ENCODE measurements around the gene PPM1N. TPM values are rescaled to one million over a fixed set of nuclear protein-coding genes. Genes with fewer than 3 reads are reported as not detected.

PPM1N gene
- total and polyA plus RNA-seq, 3 experiments from 2014 or later = 2.5 to 4.6 (median 3.3) TPM

GRCh38 chr19:45484273-45484945 is 13.8 kb upstream of the PPM1N start:
- Histone ChIP-seq H3K4me3 (ENCODE audit: low read length) (no peak overlapping the region), H3K4me1 (ENCODE audit: insufficient read depth, low read length) (no peaks in the 10 kb centered on the region), H3K9me3 (ENCODE audit: low read length) (no peaks in the 10 kb centered on the region), H3K36me3 (ENCODE audit: insufficient read depth, low read length) (no peaks in the 10 kb centered on the region), H3K27ac (ENCODE audit: low read depth, low read length) (no peak overlapping the region), H3K27me3 (ENCODE audit: insufficient read depth, low read length, poor library complexity, severe bottlenecking) (no peaks in the 10 kb centered on the region)
- peaks cover 10 to 13% (median 10%) of the 10 kb centered on the region in 3 donors for H3K4me1 Mint-ChIP-seq
- ChIA-PET CTCF (interaction anchor here (0.6 to 8.6 kb wide), 21 partner anchors 10 to 166 kb away, joined by 3 to 89 read pairs (median 6); partner anchors contain the start of genes FOSB, PPM1N, PPP1R13L and RTN2), POLR2A (interaction anchor here (0.5 to 1.8 kb wide), 2 partner anchors 45 to 58 kb away, joined by 6 to 20 read pairs; no protein-coding TSS in a partner anchor)
- H3K36me3 Mint-ChIP-seq = no peaks in the 10 kb centered on the region
- H3K27ac Mint-ChIP-seq = peak overlapping the region in 2 of 8 donors; percentile 26 to 64
- DNase-seq = no peak
- H3K27me3 Mint-ChIP-seq = peaks cover 0 to 8% of the 10 kb centered on the region in 2 donors
- H3K9me3 Mint-ChIP-seq = no peaks in the 10 kb centered on the region
- H3K4me3 Mint-ChIP-seq = peak overlapping the region in 3 of 7 donors; percentile 31 to 95 (median 46)

- H3K27ac ChIP-seq (ENCODE audit: low read depth, low read length) = peak overlapping the region; percentile 44
- Mint-ChIP-seq H3K36me3 (no peaks in the 10 kb centered on the region), H3K4me3 (peak overlapping the region; percentile 90 to 98 (median 94)), H3K4me1 (peaks cover 8 to 10% (median 10%) of the 10 kb centered on the region in 3 donors), H3K9me3 (no peaks in the 10 kb centered on the region), H3K27ac (peak overlapping the region in 7 of 8 donors; percentile 23 to 91 (median 78)), H3K27me3 (peaks cover 0 to 10% of the 10 kb centered on the region in 2 donors)
- no peaks in the 10 kb centered on the region for H3K36me3 ChIP-seq (ENCODE audit: insufficient read depth, low read length)
- H3K4me1 ChIP-seq (ENCODE audit: insufficient read depth, low read length) = no peaks in the 10 kb centered on the region
- peak; percentile 92 to 98 (median 95) for DNase-seq
- peak overlapping the region; percentile 94 for H3K4me3 ChIP-seq (ENCODE audit: low read length)
- no peaks in the 10 kb centered on the region for H3K9me3 ChIP-seq (ENCODE audit: low read length)
- ChIA-PET POLR2A (interaction anchor here (0.5 to 1.8 kb wide), 5 partner anchors 14 to 59 kb away, joined by 3 to 20 read pairs (median 6); no protein-coding TSS in a partner anchor), CTCF (interaction anchor here (0.6 to 8.6 kb wide), 30 partner anchors 11 to 207 kb away, joined by 3 to 89 read pairs (median 5); partner anchors contain the start of genes FOSB, PPM1N, PPP1R13L and QPCTL)
- H3K27me3 ChIP-seq (ENCODE audit: insufficient read depth, low read length, poor library complexity, severe bottlenecking) = no peaks in the 10 kb centered on the region
Measured at GRCh38 chr19:45485305-45486077, 12.8 kb upstream of the PPM1N start.

GRCh38 chr19:45488708-45489107 is 9.5 kb upstream of the PPM1N start:
- Histone ChIP-seq H3K27ac (ENCODE audit: low read depth, low read length) (no peak overlapping the region), H3K9me3 (ENCODE audit: low read length) (no peaks in the 10 kb centered on the region), H3K4me3 (ENCODE audit: low read length) (no peak overlapping the region), H3K27me3 (ENCODE audit: insufficient read depth, low read length, poor library complexity, severe bottlenecking) (peaks cover 7% of the 10 kb centered on the region), H3K36me3 (ENCODE audit: insufficient read depth, low read length) (no peaks in the 10 kb centered on the region), H3K4me1 (ENCODE audit: insufficient read depth, low read length) (peaks cover 4% of the 10 kb centered on the region)
- H3K4me3 Mint-ChIP-seq = no peak overlapping the region
- no peak overlapping the region for H3K27ac Mint-ChIP-seq
- DNase-seq = no peak
- peaks cover 14 to 20% of the 10 kb centered on the region in 2 donors for H3K27me3 Mint-ChIP-seq
- H3K4me1 Mint-ChIP-seq = peaks cover 11 to 17% (median 14%) of the 10 kb centered on the region in 3 donors
- ChIA-PET POLR2A (no interaction called here), CTCF (interaction anchor here (1.2 to 8.6 kb wide), 3 partner anchors 10 to 70 kb away, joined by 3 to 89 read pairs (median 7); no protein-coding TSS in a partner anchor)
- H3K9me3 Mint-ChIP-seq = no peaks in the 10 kb centered on the region
- H3K36me3 Mint-ChIP-seq = no peaks in the 10 kb centered on the region

- ChIA-PET POLR2A (interaction anchor here (0.8 kb wide), 1 partner anchor 50 kb away, joined by 4 read pairs; no protein-coding TSS in a partner anchor), CTCF (interaction anchor here (1.2 to 8.6 kb wide), 3 partner anchors 10 to 69 kb away, joined by 3 to 89 read pairs (median 7); no protein-coding TSS in a partner anchor)
- Mint-ChIP-seq H3K36me3 (no peaks in the 10 kb centered on the region), H3K9me3 (no peaks in the 10 kb centered on the region), H3K4me1 (peaks cover 10 to 18% (median 12%) of the 10 kb centered on the region in 3 donors), H3K27me3 (peaks cover 14 to 20% of the 10 kb centered on the region in 2 donors), H3K4me3 (no peak overlapping the region), H3K27ac (peak overlapping the region in 1 of 8 donors; percentile 87)
- no peak for DNase-seq
- H3K4me1 ChIP-seq (ENCODE audit: insufficient read depth, low read length) = peaks cover 4% of the 10 kb centered on the region
- H3K27me3 ChIP-seq (ENCODE audit: insufficient read depth, low read length, poor library complexity, severe bottlenecking) = peaks cover 7% of the 10 kb centered on the region
- no peaks in the 10 kb centered on the region for H3K36me3 ChIP-seq (ENCODE audit: insufficient read depth, low read length)
- no peaks in the 10 kb centered on the region for H3K9me3 ChIP-seq (ENCODE audit: low read length)
- no peak overlapping the region for H3K27ac ChIP-seq (ENCODE audit: low read depth, low read length)
- H3K4me3 ChIP-seq (ENCODE audit: low read length) = no peak overlapping the region
Measured at GRCh38 chr19:45489216-45489855, 8.9 kb upstream of the PPM1N start.

- H3K27me3 ChIP-seq (ENCODE audit: insufficient read depth, low read length, poor library complexity, severe bottlenecking) = peaks cover 15% of the 10 kb centered on the region
- Mint-ChIP-seq H3K9me3 (no peaks in the 10 kb centered on the region), H3K36me3 (no peaks in the 10 kb centered on the region), H3K4me1 (peaks cover 15 to 24% (median 19%) of the 10 kb centered on the region in 3 donors), H3K27ac (no peak overlapping the region), H3K4me3 (peak overlapping the region in 1 of 7 donors; percentile 50), H3K27me3 (peaks cover 20 to 22% of the 10 kb centered on the region in 2 donors)
- H3K4me3 ChIP-seq (ENCODE audit: low read length) = no peak overlapping the region
- CTCF ChIA-PET = interaction anchor here (1.5 kb wide), 1 partner anchor 64 kb away, joined by 3 read pairs; no protein-coding TSS in a partner anchor
- peak overlapping the region; percentile 48 for H3K27ac ChIP-seq (ENCODE audit: low read depth, low read length)
- H3K9me3 ChIP-seq (ENCODE audit: low read length) = no peaks in the 10 kb centered on the region
- POLR2A ChIA-PET = no interaction called here
- no peaks in the 10 kb centered on the region for H3K36me3 ChIP-seq (ENCODE audit: insufficient read depth, low read length)
- DNase-seq = no peak
- H3K4me1 ChIP-seq (ENCODE audit: insufficient read depth, low read length) = peaks cover 16% of the 10 kb centered on the region
Measured at GRCh38 chr19:45492137-45492626, 6.1 kb upstream of the PPM1N start.

- Histone ChIP-seq H3K36me3 (ENCODE audit: insufficient read depth, low read length) (no peaks in the 10 kb centered on the region), H3K4me3 (ENCODE audit: low read length) (no peak overlapping the region), H3K9me3 (ENCODE audit: low read length) (no peaks in the 10 kb centered on the region), H3K27me3 (ENCODE audit: insufficient read depth, low read length, poor library complexity, severe bottlenecking) (peaks cover 15% of the 10 kb centered on the region), H3K4me1 (ENCODE audit: insufficient read depth, low read length) (peaks cover 21% of the 10 kb centered on the region), H3K27ac (ENCODE audit: low read depth, low read length) (peak overlapping the region; percentile 48)
- Mint-ChIP-seq H3K27me3 (peaks cover 20 to 22% of the 10 kb centered on the region in 2 donors), H3K4me3 (no peak overlapping the region), H3K27ac (peak overlapping the region in 2 of 8 donors; percentile 10 to 69), H3K9me3 (no peaks in the 10 kb centered on the region), H3K36me3 (no peaks in the 10 kb centered on the region), H3K4me1 (peaks cover 19 to 30% (median 25%) of the 10 kb centered on the region in 3 donors)
- no peak for DNase-seq
- ChIA-PET POLR2A (no interaction called here), CTCF (interaction anchor here (1.5 kb wide), 1 partner anchor 65 kb away, joined by 3 read pairs; no protein-coding TSS in a partner anchor)
Measured at GRCh38 chr19:45492627-45493470, 5.4 kb upstream of the PPM1N start.

Measured in CD8-positive, alpha-beta memory T cell (primary cell).